ENCODE results near the gene SLC12A8.

GRCh38 chr3:125145751-125146475, 66.6 kb downstream of the SLC12A8 start:
- TF ChIP-seq POLR2A (IDR thresholded peaks at IDR 0.05) (no peak), CTCF (IDR thresholded peaks at IDR 0.05) (no peak)

All from adrenal gland (tissue), 5 donors.